AG09319 (cell line): ENCODE measurements around the gene SSH2.

Experiments
- DNase-seq: peaks from one replicate; pipeline ENCODE4 v3.0.0-alpha.2; 2010; ENCODE audit warnings: low read depth; ENCODE audit errors: extremely low read depth
- CTCF ChIP-seq: IDR thresholded peaks from 2 replicates; pipeline ENCODE4 v1.5.1; 2011; ENCODE audit warnings: low read depth, mild to moderate bottlenecking, inconsistent platforms, low read length, moderate library complexity

The SSH2 gene

DNA sequence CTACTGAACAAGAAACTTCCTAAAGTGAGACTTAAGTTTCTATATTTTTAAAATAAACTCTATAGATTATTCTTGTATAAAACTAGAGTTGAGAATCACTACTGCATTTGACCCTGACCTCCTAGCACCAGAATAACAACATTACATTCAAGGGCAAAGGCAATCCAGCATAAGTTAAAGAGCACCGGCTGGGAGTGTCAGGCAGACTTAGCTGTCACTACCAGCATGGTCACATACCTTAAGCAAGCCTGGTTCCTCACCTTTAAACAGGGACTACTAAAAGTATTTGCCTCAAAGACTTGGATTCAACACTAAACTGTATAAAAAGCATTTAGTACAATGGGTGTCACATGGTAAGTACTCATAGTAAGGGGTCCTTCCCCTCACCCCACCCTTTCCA lies 90.4 kb downstream of the SSH2 start:
- DNase-seq, result no peak
- no peak for TF ChIP-seq CTCF

GRCh38 chr17:29838961-29839360 lies 91.1 kb downstream of the SSH2 start:
- TF ChIP-seq CTCF, result no peak
- DNase-seq, result no peak

DNA sequence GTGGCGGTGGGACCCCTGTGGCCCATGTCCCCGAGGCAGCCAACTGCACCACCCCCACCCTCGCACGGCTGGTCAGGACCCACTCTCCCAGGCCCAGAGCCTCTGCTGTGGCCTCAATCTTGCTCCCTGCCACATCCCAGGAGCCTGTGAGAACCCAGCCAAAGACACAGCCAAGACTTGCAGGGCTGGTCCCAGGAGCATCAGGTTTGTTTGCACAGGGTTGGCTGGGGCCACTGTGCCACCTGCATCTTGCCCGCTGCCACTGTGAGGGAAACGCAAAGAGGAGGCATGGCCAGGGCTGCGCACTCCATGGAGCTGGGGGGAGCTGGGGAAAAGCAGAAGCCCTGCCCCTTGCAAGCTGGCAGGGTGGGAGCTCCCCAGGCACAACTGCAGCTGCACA lies 92.5 kb downstream of the SSH2 start:
- no peak for TF ChIP-seq CTCF
- DNase-seq, result no peak

DNA sequence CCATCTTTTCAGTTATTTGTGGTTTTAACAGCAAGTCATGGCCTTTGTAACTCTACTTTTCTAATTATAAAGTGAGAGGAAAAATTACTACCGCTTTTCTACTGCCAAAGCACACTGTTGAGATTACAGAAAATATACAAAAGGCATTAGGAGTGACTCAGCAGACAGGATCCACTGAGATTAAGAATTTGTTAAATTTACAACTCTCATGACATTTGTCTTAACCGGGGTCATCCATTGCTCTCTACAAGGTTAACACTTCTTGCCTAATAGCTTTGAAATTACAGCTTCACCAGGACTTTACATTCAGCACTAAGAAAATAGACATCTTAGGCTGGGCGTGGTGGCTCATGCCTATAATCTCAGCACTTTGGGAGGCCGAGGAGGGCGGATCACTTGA lies 93.4 kb downstream of the SSH2 start:
- no peak for TF ChIP-seq CTCF
- DNase-seq, result no peak

DNA sequence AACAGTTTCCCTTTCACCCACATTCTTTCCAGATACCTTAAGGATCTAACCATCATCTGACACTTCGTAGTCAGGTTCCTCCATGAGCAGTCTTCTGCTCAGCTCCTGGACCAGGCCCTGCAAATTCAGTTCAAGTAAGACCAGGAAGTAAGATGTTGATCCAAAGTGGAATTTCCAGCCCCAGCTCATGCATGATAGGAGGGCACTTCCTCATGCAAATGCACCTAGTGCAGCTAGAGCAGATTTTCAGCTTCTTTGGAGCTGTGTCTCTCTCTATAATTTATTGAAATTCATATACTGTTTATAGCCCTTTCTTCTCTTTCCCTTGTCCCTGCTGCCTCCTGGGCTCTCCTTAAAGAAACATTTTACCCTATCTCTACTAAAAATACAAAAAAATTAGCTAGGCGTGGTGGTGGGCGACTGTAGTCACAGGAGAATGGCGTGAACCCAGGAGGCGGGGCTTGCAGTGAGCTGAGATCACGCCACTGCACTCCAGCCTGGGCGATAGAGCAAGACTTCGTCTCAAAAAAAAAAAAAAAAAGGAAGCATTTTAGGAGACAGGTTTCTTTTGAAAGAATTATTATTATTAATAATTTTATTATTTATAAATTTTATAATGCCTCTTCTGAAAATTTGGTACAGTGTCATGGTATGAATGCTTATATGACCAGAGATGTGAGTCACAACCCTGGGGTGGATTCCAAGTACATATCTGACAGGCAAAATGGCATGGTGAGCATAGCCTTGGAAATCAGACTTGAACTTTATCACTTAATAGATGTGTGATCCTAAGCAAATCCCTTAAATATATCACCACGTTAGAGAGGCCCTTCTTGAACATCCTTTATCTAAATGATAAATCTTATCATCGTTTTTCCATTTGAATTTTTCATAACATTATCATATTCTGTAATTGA lies 94.3 kb downstream of the SSH2 start:
- DNase-seq, result no peak
- TF ChIP-seq CTCF, result no peak

DNA sequence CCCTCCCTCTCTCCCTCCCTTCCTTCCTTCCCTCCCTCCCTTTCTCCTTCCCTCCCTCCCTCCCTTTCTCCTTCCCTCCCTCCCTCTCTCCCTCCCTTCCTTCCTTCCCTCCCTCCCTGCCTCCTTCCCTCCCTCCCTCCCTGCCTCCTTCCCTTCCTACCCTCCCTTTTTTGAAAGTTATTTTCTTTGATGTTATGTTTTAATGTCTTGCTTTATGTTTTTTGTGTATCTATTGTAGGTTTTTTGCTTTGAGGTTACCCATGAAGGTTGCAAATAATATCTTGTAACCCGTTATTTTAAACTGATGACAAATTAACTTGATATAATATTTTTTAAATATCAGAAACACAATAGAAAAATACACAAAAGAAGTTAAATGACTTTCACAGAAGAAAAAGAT lies 96.2 kb downstream of the SSH2 start:
- no peak for DNase-seq
- TF ChIP-seq CTCF, result no peak

GRCh38 chr17:29828676-29829284 lies 101.2 kb downstream of the SSH2 start:
- DNase-seq, result no peak
- no peak for TF ChIP-seq CTCF
